Lower leg skin (tissue), 4 donors: Measurements from ENCODE around the gene MARCKS. TPM values are rescaled to one million over a fixed set of nuclear protein-coding genes. Genes with fewer than 3 reads are reported as not detected.

Experiments
- DNase-seq, 2 donors: peaks; one replicate each; pipeline ENCODE4 v3.0.0-alpha.2; 2019; ENCODE audit warnings: low spot score in 2 of 2
- H3K4me3 ChIP-seq: fragments of 200-600 bp; sonication (generic); 2 replicates; pipeline ENCODE4 v1.5.1; 2017; ENCODE audit warnings: mild to moderate bottlenecking, low read depth; ENCODE audit not compliant: poor library complexity, severe bottlenecking
- CTCF ChIP-seq, 3 donors: fragments of 450-650 bp; IDR thresholded peaks; one replicate each; pipeline ENCODE4 v1.5.1; 2016; ENCODE audit warnings: antibody characterized with exemption in 3 of 3, mild to moderate bottlenecking in 3 of 3, moderate library complexity in 2 of 3
- POLR2A ChIP-seq, 2 donors: fragments of 450-650 bp; IDR thresholded peaks; one replicate each; pipeline ENCODE4 v1.6.1; 2016 to 2017; ENCODE audit warnings: antibody characterized with exemption in 2 of 2, mild to moderate bottlenecking in 1 of 2, moderate library complexity in 1 of 2
- WGBS, 2 donors: methylation state at CpG; one replicate each; pipeline ENCODE4 v1.1.5; 2018; 5-methylcytosine and 5-hydroxymethylcytosine counted together
- intact Hi-C: fragments of 100-400 bp; cut with DNase I; formaldehyde crosslinking; loops from one replicate; pipeline ENCODE4 v1.15.0; 2023; ENCODE audit warnings: low total_unique reads
- total RNA-seq, 4 donors: library from RNA; depleted of rRNA; stranded (reverse); fragments of >200 nt; gene quantifications; one replicate each; pipeline ENCODE4 v1.1.0, GENCODE V29; 2016

MARCKS gene
- total RNA-seq, 4 donors from 2014 or later, result 48.6 to 130 (median 66.2) TPM

GRCh38 chr6:113871975-113872374 lies 14.8 kb downstream of the MARCKS start:
- H3K4me3 ChIP-seq, result no peak overlapping the region
- intact Hi-C loops, result no loop called here
- no peak for DNase-seq
- 79 to 80% methylated on average over 3 of the region's 3 CpGs for WGBS, 2 donors
- TF ChIP-seq POLR2A (IDR thresholded peaks at IDR 0.05), result no peak

- H3K4me3 ChIP-seq, result no peak overlapping the region
- intact Hi-C loops, result no loop called here
- no peak for TF ChIP-seq CTCF (IDR thresholded peaks at IDR 0.05)
- TF ChIP-seq POLR2A (IDR thresholded peaks at IDR 0.05), result no peak
- DNase-seq, result peak in 1 of 2 donors; percentile 20
- 55 to 67% methylated on average over 8 of the region's 8 CpGs for WGBS, 2 donors
These were observed 16.0 kb downstream of the MARCKS start for GRCh38 chr6:113873043-113873667.

- whole genome bisulfite sequencing, 2 donors, result 71 to 73% methylated on average over 2 of the region's 2 CpGs
- DNase-seq, result no peak
- TF ChIP-seq POLR2A (IDR thresholded peaks at IDR 0.05), result no peak
- TF ChIP-seq CTCF (IDR thresholded peaks at IDR 0.05), result no peak
These were observed 18.3 kb downstream of the MARCKS start for GRCh38 chr6:113875470-113875869.

DNA sequence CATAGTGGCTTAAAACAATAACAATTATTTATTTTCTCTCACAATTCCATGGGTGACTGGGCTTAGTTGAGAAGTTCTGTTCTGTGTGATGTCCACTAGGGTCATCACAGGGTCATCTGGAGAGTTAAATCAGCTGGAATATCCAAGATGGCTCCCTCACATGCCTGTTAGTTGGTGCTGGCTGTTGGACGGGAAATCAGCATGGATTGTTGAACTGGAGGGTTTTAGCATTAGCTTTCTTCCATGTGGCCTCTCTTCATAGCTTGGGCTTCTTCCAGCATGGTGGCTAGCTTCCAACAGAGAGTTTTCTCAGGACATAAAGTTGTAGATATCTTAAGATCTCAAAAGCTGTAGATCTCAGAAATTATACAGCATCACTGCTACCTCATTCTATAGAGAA lies 19.6 kb downstream of the MARCKS start:
- no peak for TF ChIP-seq POLR2A (IDR thresholded peaks at IDR 0.05)
- TF ChIP-seq CTCF (IDR thresholded peaks at IDR 0.05), result no peak
- WGBS, 2 donors, result 67 to 69% methylated on average over 1 of the region's 1 CpG
- no peak for DNase-seq
- intact Hi-C loops, result no loop called here
- no peak overlapping the region for H3K4me3 ChIP-seq

More at GRCh38 chr6:113875470-113875869, 18.3 kb downstream of the MARCKS start:
- intact Hi-C loops, result no loop called here
- no peak overlapping the region for H3K4me3 ChIP-seq

- no peak overlapping the region for H3K4me3 ChIP-seq
- DNase-seq, result peak in 1 of 2 donors; percentile 47
- WGBS, 2 donors, result 21% methylated on average over 6 of the region's 6 CpGs
These were observed 22.3 kb downstream of the MARCKS start for GRCh38 chr6:113879186-113880096.

More at GRCh38 chr6:113879186-113880096, 22.3 kb downstream of the MARCKS start:
- intact Hi-C loops, result no loop called here
- peak in 1 of 3 donors; percentile 39 for TF ChIP-seq CTCF (IDR thresholded peaks at IDR 0.05)
- no peak for TF ChIP-seq POLR2A (IDR thresholded peaks at IDR 0.05)
